Progenitor cell of endocrine pancreas (in vitro differentiated cells): ENCODE data around the gene ENO4. TPM values are rescaled to one million over a fixed set of nuclear protein-coding genes. Genes with fewer than 3 reads are reported as not detected.

Source experiments
- DNase-seq: peaks from one replicate; pipeline ENCODE4 v3.0.0; 2021; ENCODE audit warnings: low spot score; ENCODE audit not compliant: unreplicated experiment
- H3K27ac Mint-ChIP-seq: 2 replicates; pipeline ENCODE4 v1.8.0; 2021; ENCODE audit warnings: mild to moderate bottlenecking, moderate library complexity, mixed read lengths
- H3K27me3 Mint-ChIP-seq: 2 replicates; pipeline ENCODE4 v1.8.0; 2021; ENCODE audit warnings: mixed read lengths
- H3K36me3 Mint-ChIP-seq: 2 replicates; pipeline ENCODE4 v1.8.0; 2022; ENCODE audit warnings: mixed read lengths; ENCODE audit not compliant: insufficient read depth
- H3K4me1 Mint-ChIP-seq: 2 replicates; pipeline ENCODE4 v1.8.0; 2021; ENCODE audit warnings: low read depth, mixed read lengths
- H3K4me3 Mint-ChIP-seq: 2 replicates; pipeline ENCODE4 v1.8.0; 2021; ENCODE audit warnings: low read depth, mild to moderate bottlenecking, moderate library complexity, mixed read lengths
- H3K9me3 Mint-ChIP-seq: 2 replicates; pipeline ENCODE4 v1.8.0; 2021; ENCODE audit warnings: low read depth, mixed read lengths
- CTCF ChIP-seq: fragments of 200-600 bp; sonication (generic); IDR thresholded peaks from one replicate; pipeline ENCODE4 v1.5.0; 2021; ENCODE audit warnings: antibody characterized with exemption, mild to moderate bottlenecking; ENCODE audit not compliant: unreplicated experiment
- total RNA-seq: library from RNA; stranded (reverse); gene quantifications from 2 replicates; pipeline ENCODE4 v1.2.1, GENCODE V29; 2021

Gene ENO4
- total RNA-seq, 1 donor from 2014 or later = 2.0 TPM

- Mint-ChIP-seq H3K36me3 (peaks cover 2% of the 10 kb centered on the region), H3K9me3 (no peaks in the 10 kb centered on the region), H3K27ac (no peak overlapping the region), H3K4me3 (no peak overlapping the region), H3K27me3 (no peaks in the 10 kb centered on the region), H3K4me1 (peaks cover 1% of the 10 kb centered on the region)
- DNase-seq = no peak
- no peak for TF ChIP-seq CTCF
Measured at GRCh38 chr10:116886772-116887171, 37.5 kb downstream of the ENO4 start.

GRCh38 chr10:116888380-116889055 lies 39.2 kb downstream of the ENO4 start:
- H3K36me3 Mint-ChIP-seq = peaks cover 2% of the 10 kb centered on the region
- peak overlapping the region; percentile 45 for H3K27ac Mint-ChIP-seq
- H3K9me3 Mint-ChIP-seq = no peaks in the 10 kb centered on the region
- H3K27me3 Mint-ChIP-seq = no peaks in the 10 kb centered on the region
- no peak overlapping the region for H3K4me3 Mint-ChIP-seq
- TF ChIP-seq CTCF = no peak
- DNase-seq = no peak
- peaks cover 7% of the 10 kb centered on the region for H3K4me1 Mint-ChIP-seq

- Mint-ChIP-seq H3K4me3 (no peak overlapping the region), H3K9me3 (no peaks in the 10 kb centered on the region), H3K36me3 (peaks cover 2% of the 10 kb centered on the region), H3K4me1 (peaks cover 11% of the 10 kb centered on the region), H3K27me3 (no peaks in the 10 kb centered on the region), H3K27ac (no peak overlapping the region)
- no peak for TF ChIP-seq CTCF
- no peak for DNase-seq
Measured at GRCh38 chr10:116889066-116889465, 39.8 kb downstream of the ENO4 start.

- peaks cover 13% of the 10 kb centered on the region for H3K4me1 Mint-ChIP-seq
- peaks cover 2% of the 10 kb centered on the region for H3K36me3 Mint-ChIP-seq
- H3K27me3 Mint-ChIP-seq = no peaks in the 10 kb centered on the region
- no peaks in the 10 kb centered on the region for H3K9me3 Mint-ChIP-seq
- no peak for DNase-seq
- H3K4me3 Mint-ChIP-seq = no peak overlapping the region
- no peak for TF ChIP-seq CTCF
- H3K27ac Mint-ChIP-seq = no peak overlapping the region
Measured at GRCh38 chr10:116891208-116891607, 41.9 kb downstream of the ENO4 start.

- Mint-ChIP-seq H3K36me3 (peaks cover 4% of the 10 kb centered on the region), H3K9me3 (no peaks in the 10 kb centered on the region), H3K4me1 (peaks cover 13% of the 10 kb centered on the region), H3K27ac (no peak overlapping the region), H3K27me3 (no peaks in the 10 kb centered on the region), H3K4me3 (no peak overlapping the region)
- TF ChIP-seq CTCF = no peak
- DNase-seq = no peak
Measured at GRCh38 chr10:116892907-116893685, 43.8 kb downstream of the ENO4 start.
